H9 (cell line): Measurements from ENCODE around the gene OPA3. TPM values are rescaled to one million over a fixed set of nuclear protein-coding genes. Genes with fewer than 3 reads are reported as not detected.

Experiments
- DNase-seq: peaks from one replicate; pipeline ENCODE4 v3.0.0-alpha.2; 2017
- H2AFZ ChIP-seq: one replicate; pipeline ENCODE4 v1.6.1; 2013; ENCODE audit warnings: mild to moderate bottlenecking, low read length, control low read depth, moderate library complexity
- H2AK5ac ChIP-seq: 2 replicates; pipeline ENCODE4 v1.6.1; 2013; ENCODE audit warnings: low read length, control low read depth, mixed read lengths; ENCODE audit not compliant: insufficient read length
- H2BK120ac ChIP-seq: one replicate; pipeline ENCODE4 v1.6.1; 2013; ENCODE audit warnings: low read depth, mild to moderate bottlenecking, low read length, control low read depth, inconsistent platforms; ENCODE audit not compliant: poor library complexity, severe bottlenecking
- H2BK12ac ChIP-seq: 2 replicates; pipeline ENCODE4 v1.6.1; 2013; ENCODE audit warnings: low read length, control low read depth, mixed read lengths, low read depth; ENCODE audit not compliant: insufficient read length
- H2BK15ac ChIP-seq: 2 replicates; pipeline ENCODE4 v1.6.1; 2013; ENCODE audit warnings: low read depth, low read length, control low read depth
- H2BK20ac ChIP-seq: one replicate; pipeline ENCODE4 v1.6.1; 2013; ENCODE audit warnings: low read depth, mild to moderate bottlenecking, low read length, control low read depth, inconsistent platforms; ENCODE audit not compliant: poor library complexity, severe bottlenecking
- H2BK5ac ChIP-seq: 2 replicates; pipeline ENCODE4 v1.6.1; 2013; ENCODE audit warnings: low read length, control low read depth, mixed read lengths; ENCODE audit not compliant: insufficient read length
- H3K14ac ChIP-seq: 2 replicates; pipeline ENCODE4 v1.6.1; 2013; ENCODE audit warnings: low read length, control low read depth; ENCODE audit not compliant: insufficient read depth
- H3K18ac ChIP-seq: 2 replicates; pipeline ENCODE4 v1.6.1; 2013; ENCODE audit warnings: low read depth, mild to moderate bottlenecking, mixed read lengths, low read length, control low read depth; ENCODE audit not compliant: insufficient read length
- H3K23ac ChIP-seq: 2 replicates; pipeline ENCODE4 v1.6.1; 2013; ENCODE audit warnings: low read length, control low read depth, mixed read lengths, low read depth; ENCODE audit not compliant: insufficient read length
- H3K23me2 ChIP-seq: 2 replicates; pipeline ENCODE4 v1.6.1; 2013; ENCODE audit warnings: low read depth, mild to moderate bottlenecking, mixed read lengths, low read length, control low read depth; ENCODE audit not compliant: insufficient read length, poor library complexity, severe bottlenecking
- H3K27ac ChIP-seq: 2 replicates; pipeline ENCODE4 v1.5.1; 2013; ENCODE audit warnings: low read length, control low read depth, mixed read lengths, low read depth; ENCODE audit not compliant: insufficient read length
- H3K27me3 ChIP-seq: 2 replicates; pipeline ENCODE4 v1.6.1; 2013; ENCODE audit warnings: low read length, control low read depth, inconsistent platforms; ENCODE audit not compliant: insufficient read depth
- H3K4ac ChIP-seq: 2 replicates; pipeline ENCODE4 v1.6.1; 2013; ENCODE audit warnings: low read depth, mild to moderate bottlenecking, control low read depth, inconsistent platforms, low read length, moderate library complexity
- H3K4me1 ChIP-seq: 2 replicates; pipeline ENCODE4 v1.6.1; 2013; ENCODE audit warnings: low read length, control low read depth, inconsistent platforms; ENCODE audit not compliant: insufficient read depth
- H3K4me2 ChIP-seq: 2 replicates; pipeline ENCODE4 v1.6.1; 2013; ENCODE audit warnings: low read length, control low read depth, mixed read lengths; ENCODE audit not compliant: insufficient read length, insufficient read depth
- H3K56ac ChIP-seq: 2 replicates; pipeline ENCODE4 v1.6.1; 2013; ENCODE audit warnings: low read depth, mild to moderate bottlenecking, mixed read lengths, low read length, control low read depth; ENCODE audit not compliant: insufficient read length
- H3K79me1 ChIP-seq: 2 replicates; pipeline ENCODE4 v1.6.1; 2013; ENCODE audit warnings: low read depth, mild to moderate bottlenecking, moderate library complexity, low read length, control low read depth, inconsistent platforms; ENCODE audit not compliant: insufficient read depth, poor library complexity, severe bottlenecking
- H3K79me2 ChIP-seq: 2 replicates; pipeline ENCODE4 v1.6.1; 2013; ENCODE audit warnings: low read length, control low read depth, inconsistent platforms; ENCODE audit not compliant: insufficient read depth
- H3K9ac ChIP-seq: 2 replicates; pipeline ENCODE4 v1.6.1; 2013; ENCODE audit warnings: low read length, control low read depth, mixed read lengths; ENCODE audit not compliant: insufficient read length; ENCODE audit errors: extremely low read depth
- H3K9me3 ChIP-seq: one replicate; pipeline ENCODE4 v1.6.1; 2013; ENCODE audit warnings: low read depth, low read length, inconsistent platforms; ENCODE audit not compliant: control insufficient read depth
- H3T11ph ChIP-seq: one replicate; pipeline ENCODE4 v1.6.1; 2013; ENCODE audit warnings: mild to moderate bottlenecking, low read length, control low read depth, inconsistent platforms
- H4K20me1 ChIP-seq: one replicate; pipeline ENCODE4 v1.6.1; 2013; ENCODE audit not compliant: control insufficient read depth, insufficient read length, insufficient read depth
- H4K5ac ChIP-seq: 2 replicates; pipeline ENCODE4 v1.6.1; 2013; ENCODE audit warnings: low read depth, mild to moderate bottlenecking, mixed read lengths, low read length, control low read depth; ENCODE audit not compliant: insufficient read length
- H4K8ac ChIP-seq: replicated peaks from 2 replicates; pipeline ENCODE4 v1.6.1; 2013; ENCODE audit warnings: low read length, control low read depth, mixed read lengths, low read depth; ENCODE audit not compliant: insufficient read length
- H4K91ac ChIP-seq: 2 replicates; pipeline ENCODE4 v1.6.1; 2013; ENCODE audit warnings: low read depth, mild to moderate bottlenecking, moderate library complexity, mixed read lengths, low read length, control low read depth; ENCODE audit not compliant: insufficient read length
- H3K27ac Mint-ChIP-seq, 3 experiments: 2 replicates in 2 of 3; 3 replicates in 1 of 3; pipeline ENCODE4 v1.8.0; 2020 to 2021; ENCODE audit warnings: mixed read lengths in 3 of 3, mild to moderate bottlenecking in 1 of 3, moderate library complexity in 1 of 3
- H3K27me3 Mint-ChIP-seq: 2 replicates; pipeline ENCODE4 v1.8.0; 2021; ENCODE audit warnings: low read depth, mild to moderate bottlenecking, moderate library complexity, mixed read lengths
- H3K36me3 Mint-ChIP-seq, 3 experiments: 2 replicates in 2 of 3; 3 replicates in 1 of 3; pipeline ENCODE4 v1.8.0; 2020 to 2021; ENCODE audit warnings: low read depth in 3 of 3, mixed read lengths in 3 of 3; ENCODE audit not compliant: insufficient read depth in 1 of 3
- H3K4me1 Mint-ChIP-seq, 2 experiments: 2 replicates each; pipeline ENCODE4 v1.8.0; 2020; ENCODE audit warnings: mixed read lengths in 2 of 2
- H3K4me3 Mint-ChIP-seq, 2 experiments: 2 replicates in 1 of 2; 3 replicates in 1 of 2; pipeline ENCODE4 v1.8.0; 2020 to 2021; ENCODE audit warnings: mild to moderate bottlenecking in 2 of 2, mixed read lengths in 2 of 2, moderate library complexity in 1 of 2
- H3K9me3 Mint-ChIP-seq, 2 experiments: 2 replicates in 1 of 2; 3 replicates in 1 of 2; pipeline ENCODE4 v1.8.0; 2020; ENCODE audit warnings: mild to moderate bottlenecking in 2 of 2, mixed read lengths in 2 of 2, moderate library complexity in 1 of 2
- CTCF ChIP-seq: fragments of 200-600 bp; sonication (generic); conservative IDR thresholded peaks from 3 replicates; pipeline ENCODE4 v1.8.0; 2021; ENCODE audit warnings: antibody characterized with exemption, mild to moderate bottlenecking
- WGBS: extraction: QIAGEN DNeasy Blood & Tissue Kit; methylation state at CpG from one replicate; pipeline ENCODE4 v1.1.7; 2013; ENCODE audit warnings: missing lambda C conversion rate, low lambda C conversion rate, mixed read lengths; ENCODE audit not compliant: insufficient read length; ENCODE audit errors: extremely low coverage; 5-methylcytosine and 5-hydroxymethylcytosine counted together
- total RNA-seq: library from RNA; stranded (reverse); gene quantifications from 2 replicates; pipeline ENCODE4 v1.2.1, GENCODE V29; 2021

OPA3 gene
- total RNA-seq, 1 experiment from 2014 or later: 13.0 TPM

- Mint-ChIP-seq H3K4me1 (peaks cover 14 to 17% of the 10 kb centered on the region in 2 experiments), H3K9me3 (no peaks in the 10 kb centered on the region), H3K4me3 (no peak overlapping the region), H3K27me3 (no peaks in the 10 kb centered on the region; the same call in 1 of the 2 replicates), H3K36me3 (peaks cover 0 to 4% (median 0%) of the 10 kb centered on the region in 3 experiments; a peak in 3 of 7 replicates), H3K27ac (peak overlapping the region in 2 of 3 experiments; percentile 79 to 84; a peak in 2 of 7 replicates)
- Histone ChIP-seq H3K14ac (no peak overlapping the region), H3K23me2 (no peaks in the 10 kb centered on the region), H3K4me1 (no peaks in the 10 kb centered on the region), H3K23ac (no peak overlapping the region), H4K20me1 (no peaks in the 10 kb centered on the region), H2AK5ac (no peak overlapping the region), H2BK12ac (no peak overlapping the region), H3K4ac (no peak overlapping the region), H2BK120ac (no peak overlapping the region), H2BK15ac (no peak overlapping the region), H3K27me3 (no peaks in the 10 kb centered on the region), H2BK5ac (no peak overlapping the region), H2AFZ (no peak overlapping the region), H4K91ac (no peak overlapping the region), H3K27ac (no peak overlapping the region), H4K5ac (no peak overlapping the region), H2BK20ac (no peak overlapping the region), H3K79me2 (no peaks in the 10 kb centered on the region), H3K9ac (no peak overlapping the region), H3K9me3 (no peaks in the 10 kb centered on the region), H3T11ph (no peak overlapping the region), H3K4me2 (no peak overlapping the region), H3K18ac (no peak overlapping the region), H4K8ac (no peak overlapping the region), H3K79me1 (no peaks in the 10 kb centered on the region), H3K56ac (no peak overlapping the region)
- WGBS: no CpG with 5 or more reads among the region's 9 CpGs
- no peak for TF ChIP-seq CTCF
- DNase-seq: peak; percentile 44
Observed at GRCh38 chr19:45547965-45548609, 36.5 kb downstream of the OPA3 start.
